Skeletal muscle cell (primary cell): ENCODE measurements around the gene COL27A1.

ENCODE experiments used
- DNase-seq: peaks from one replicate; pipeline ENCODE4 v3.0.0-alpha.2; 2010; ENCODE audit warnings: low read depth
- H3K4me3 ChIP-seq: 2 replicates; pipeline ENCODE4 v1.5.1; 2011; ENCODE audit warnings: low read depth, mild to moderate bottlenecking, control low read depth, low read length, moderate library complexity

The COL27A1 gene

GRCh38 chr9:114198249-114199040 is 43.1 kb downstream of the COL27A1 start:
- DNase-seq: no peak
- H3K4me3 ChIP-seq: no peak overlapping the region

- H3K4me3 ChIP-seq: no peak overlapping the region
- DNase-seq: no peak
These were observed 45.5 kb downstream of the COL27A1 start for GRCh38 chr9:114200721-114201300.

DNA sequence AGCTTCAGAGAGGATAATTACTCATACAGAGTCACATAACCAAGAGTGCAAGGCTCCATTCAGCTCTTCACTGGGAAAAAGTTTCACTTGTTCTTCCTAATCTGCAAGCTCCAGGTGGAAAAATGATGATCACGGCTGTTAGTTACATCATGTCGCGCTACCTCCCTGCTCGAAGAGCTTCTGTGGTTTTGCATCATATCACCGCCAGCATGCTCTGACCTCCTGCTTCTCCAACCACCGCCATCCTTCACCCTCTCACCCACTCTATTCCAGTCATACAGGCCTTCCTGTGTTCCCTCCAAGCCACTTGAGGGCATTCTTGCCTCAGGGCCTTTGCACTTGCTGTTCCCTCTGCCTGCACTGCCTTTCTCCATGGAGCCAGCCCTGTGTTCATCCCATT is 47.1 kb downstream of the COL27A1 start:
- H3K4me3 ChIP-seq: no peak overlapping the region
- DNase-seq: no peak

DNA sequence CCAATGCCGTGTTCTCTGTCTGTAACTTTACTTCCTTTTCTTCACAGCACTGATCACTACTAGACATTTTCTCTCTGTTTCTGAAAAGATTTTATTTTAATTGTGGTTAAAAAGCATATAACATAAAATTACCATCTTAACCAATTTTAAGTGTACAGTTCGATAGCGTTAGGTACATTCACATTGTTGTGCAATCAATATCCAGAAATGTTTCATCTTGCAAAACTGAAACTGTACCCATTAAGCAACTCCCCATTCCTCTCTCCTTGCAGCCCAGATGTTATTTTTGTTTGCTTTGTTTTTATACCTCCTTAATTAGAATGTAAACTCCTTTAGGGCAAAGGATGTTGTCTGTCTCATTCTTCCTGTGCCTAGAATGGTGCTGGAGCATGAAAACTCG is 47.5 kb downstream of the COL27A1 start:
- DNase-seq: no peak

DNA sequence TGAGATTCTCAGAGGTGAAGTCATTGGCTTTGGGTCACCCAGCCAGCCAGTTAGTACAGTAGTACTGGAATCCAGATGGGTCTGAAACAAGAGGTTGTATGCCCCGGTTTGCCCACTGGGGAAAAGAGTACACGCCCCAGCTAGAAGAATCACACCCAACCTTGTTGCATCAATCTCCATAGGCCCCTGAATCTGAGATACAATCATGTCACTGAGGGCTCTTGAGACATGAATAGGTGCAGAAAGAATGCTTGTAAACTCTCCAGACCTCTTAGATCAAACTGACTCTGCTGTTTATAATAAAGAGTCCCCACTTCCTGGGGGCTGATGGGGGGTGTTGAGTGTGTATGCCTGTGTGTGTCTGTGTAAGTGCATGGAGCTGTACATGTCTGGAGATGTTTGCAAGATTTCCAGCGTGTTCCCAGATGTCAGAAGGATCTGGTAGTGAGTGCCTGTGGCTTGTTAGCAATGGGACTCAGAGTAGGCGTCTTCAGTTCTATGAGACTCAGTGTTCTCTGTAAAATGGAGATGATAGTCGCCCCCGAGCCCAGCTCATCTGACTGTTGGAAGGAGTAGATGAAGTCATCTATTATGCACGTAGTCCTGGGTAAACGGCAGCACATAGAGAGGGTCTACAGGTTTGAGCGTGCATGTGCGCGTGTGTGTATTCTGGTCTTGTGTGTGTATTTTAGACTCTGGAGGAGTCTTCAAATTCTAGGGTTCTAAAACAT is 48.2 kb downstream of the COL27A1 start:
- DNase-seq: no peak
- H3K4me3 ChIP-seq: no peak overlapping the region

More for the DNA sequence above, 47.5 kb downstream of the COL27A1 start:
- no peak overlapping the region for H3K4me3 ChIP-seq

DNA sequence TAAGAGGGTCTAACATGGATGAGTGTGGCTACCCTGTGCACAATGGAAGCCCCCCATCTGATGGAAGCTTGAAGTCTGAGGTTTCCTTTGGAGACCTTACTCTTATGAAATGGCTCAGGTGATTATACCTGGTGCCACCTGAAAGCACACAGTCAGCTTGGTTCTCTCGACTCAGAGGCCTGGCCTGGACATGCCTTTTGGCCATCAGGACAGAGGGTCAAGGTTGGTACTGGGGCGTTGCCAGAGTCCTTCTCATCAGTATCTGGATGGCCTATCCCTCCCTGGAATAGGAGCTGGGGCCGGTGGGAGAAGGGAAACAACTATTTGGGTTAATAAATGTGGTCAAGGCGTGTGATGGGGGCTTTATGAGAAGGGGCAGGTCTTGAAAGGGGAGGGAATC is 48.9 kb downstream of the COL27A1 start:
- DNase-seq: no peak

GRCh38 chr9:114205171-114206015 is 50.1 kb downstream of the COL27A1 start:
- no peak overlapping the region for H3K4me3 ChIP-seq
- DNase-seq: no peak

More for the DNA sequence above, 48.9 kb downstream of the COL27A1 start:
- no peak overlapping the region for H3K4me3 ChIP-seq

DNA sequence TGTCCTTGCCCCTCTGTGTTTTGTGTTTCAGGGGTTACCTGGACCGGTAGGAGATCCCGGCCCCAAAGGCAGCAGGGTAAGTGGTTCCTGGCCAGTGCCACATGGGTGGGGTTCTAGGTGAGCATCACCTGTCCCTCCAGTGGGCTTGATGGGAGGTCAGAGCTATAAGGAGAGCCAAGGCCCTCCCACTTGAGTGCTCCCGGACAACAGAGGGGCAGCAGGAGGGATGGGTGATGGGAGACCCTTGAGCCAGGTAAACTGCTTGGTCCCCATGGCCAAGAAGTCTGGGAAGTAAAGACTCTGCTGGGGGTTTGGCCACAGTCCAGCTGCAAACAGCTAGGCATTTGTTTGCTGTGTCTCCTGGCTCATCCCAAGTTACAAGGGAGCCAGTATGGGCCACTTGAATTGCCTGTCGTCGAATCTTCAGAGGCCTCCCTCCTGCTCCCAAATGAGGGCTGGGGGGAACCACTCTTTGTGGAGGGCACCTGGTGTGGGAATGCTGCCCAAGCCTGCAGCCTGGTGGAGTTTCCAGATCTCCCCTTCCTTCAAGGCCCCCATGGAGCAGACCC is 51.0 kb downstream of the COL27A1 start:
- no peak overlapping the region for H3K4me3 ChIP-seq
- no peak for DNase-seq

- no peak overlapping the region for H3K4me3 ChIP-seq
- peak; percentile 28 for DNase-seq
These were observed 51.9 kb downstream of the COL27A1 start for GRCh38 chr9:114207034-114207810.

DNA sequence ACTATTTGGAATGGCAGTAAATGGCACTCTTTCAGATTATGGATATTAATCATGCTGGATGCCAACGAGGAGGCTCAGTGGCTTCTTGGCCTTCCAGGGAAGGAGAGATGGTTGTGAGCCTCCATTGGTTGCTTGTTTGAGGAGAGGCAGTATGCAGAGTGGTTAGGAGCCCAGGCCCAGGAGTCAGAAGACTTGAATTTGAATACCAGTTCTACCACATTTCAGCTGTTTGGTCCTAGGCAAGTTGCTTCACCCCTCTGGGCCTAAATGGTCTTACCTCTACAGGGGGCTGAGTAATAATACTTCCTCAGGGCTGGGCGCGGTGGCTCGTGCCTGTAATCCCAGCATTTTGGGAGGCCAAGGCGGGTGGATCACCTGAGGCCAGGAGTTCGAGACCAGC is 52.5 kb downstream of the COL27A1 start:
- DNase-seq: no peak
- no peak overlapping the region for H3K4me3 ChIP-seq

- DNase-seq: no peak
- H3K4me3 ChIP-seq: no peak overlapping the region
These were observed 53.8 kb downstream of the COL27A1 start for GRCh38 chr9:114209151-114209550.

GRCh38 chr9:114210136-114210535 is 54.8 kb downstream of the COL27A1 start:
- no peak overlapping the region for H3K4me3 ChIP-seq
- DNase-seq: no peak

DNA sequence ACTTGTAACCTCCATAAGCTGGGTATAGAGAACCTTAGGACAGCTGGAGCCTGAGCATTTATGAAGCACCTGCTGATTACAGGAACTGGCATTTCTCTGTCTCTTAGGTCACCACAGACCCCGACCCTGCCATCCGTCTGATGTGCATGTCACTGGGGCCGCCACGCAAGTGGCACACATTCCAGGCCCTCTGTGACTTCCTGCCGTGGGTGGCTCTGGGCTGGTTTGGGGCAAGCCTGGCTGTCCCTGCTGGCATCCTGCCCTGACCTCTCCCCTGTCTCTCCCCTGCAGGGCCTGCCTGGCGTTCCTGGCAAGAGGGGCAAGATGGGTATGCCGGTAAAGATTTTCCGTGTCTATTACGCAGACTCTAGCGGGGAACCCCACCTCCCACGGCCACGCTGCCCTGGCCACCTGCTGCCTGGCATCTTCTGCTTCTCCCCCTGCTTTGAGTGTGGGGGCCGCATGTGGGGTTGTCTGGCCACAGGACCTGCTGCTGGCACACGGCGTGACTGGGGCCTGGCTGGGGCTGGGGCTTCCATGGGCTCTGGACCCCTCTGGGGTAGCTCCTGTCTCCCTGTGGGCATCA is 55.4 kb downstream of the COL27A1 start:
- DNase-seq: no peak
- H3K4me3 ChIP-seq: no peak overlapping the region

GRCh38 chr9:114212826-114213225 is 57.5 kb downstream of the COL27A1 start:
- no peak overlapping the region for H3K4me3 ChIP-seq
- DNase-seq: no peak

DNA sequence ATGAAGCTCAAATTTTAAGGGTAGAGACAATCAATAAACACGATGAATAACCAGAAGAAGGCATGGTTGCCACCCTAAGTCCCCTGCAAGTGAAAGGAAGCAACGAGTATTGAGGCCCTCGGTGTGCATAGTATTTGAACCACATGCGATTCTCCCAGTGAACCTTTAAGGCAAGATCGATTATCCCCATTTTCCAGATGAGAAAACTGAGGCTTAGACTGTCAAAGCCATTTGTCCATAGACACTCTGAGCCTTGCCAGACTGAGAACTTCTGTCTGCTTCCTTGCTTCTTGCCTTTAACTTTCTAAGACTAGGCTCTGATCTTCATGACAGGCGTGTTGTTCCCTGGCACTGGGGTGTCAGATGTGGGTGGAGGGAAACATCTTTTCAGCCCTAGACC is 58.2 kb downstream of the COL27A1 start:
- DNase-seq: no peak
- no peak overlapping the region for H3K4me3 ChIP-seq

DNA sequence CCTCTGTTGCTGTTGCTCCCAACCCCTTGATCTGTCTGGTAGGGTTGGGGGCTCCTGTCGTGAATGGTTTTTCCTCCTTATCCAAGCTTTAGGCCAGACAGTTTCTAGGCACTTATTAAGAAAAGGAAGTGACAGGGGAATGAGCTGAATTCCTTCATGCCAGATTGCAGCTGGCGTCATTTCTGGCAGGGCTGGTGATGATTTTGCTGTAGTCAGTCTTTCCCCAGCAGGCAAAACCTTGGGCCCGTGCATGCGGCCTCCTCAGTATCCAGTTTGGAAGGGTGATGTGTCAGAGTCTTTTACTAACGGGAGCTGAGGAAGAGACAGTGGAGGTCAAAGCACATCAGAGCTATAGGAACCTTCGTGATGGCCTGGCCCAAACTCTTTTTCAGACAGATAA is 58.8 kb downstream of the COL27A1 start:
- DNase-seq: no peak
- H3K4me3 ChIP-seq: no peak overlapping the region

GRCh38 chr9:114214686-114215414 is 59.5 kb downstream of the COL27A1 start:
- no peak for DNase-seq
- H3K4me3 ChIP-seq: no peak overlapping the region

GRCh38 chr9:114216081-114216480 is 60.7 kb downstream of the COL27A1 start:
- DNase-seq: no peak
- no peak overlapping the region for H3K4me3 ChIP-seq
